ENCODE results near the gene ZNF613. TPM values are rescaled to one million over a fixed set of nuclear protein-coding genes. Genes with fewer than 3 reads are reported as not detected.
A peak's percentile ranks its signal among the peaks of the same experiment; 100 is the strongest.

ZNF613 gene
- total RNA-seq, 4 donors from 2014 or later = 6.0 to 62.8 (median 15.8) TPM

DNA sequence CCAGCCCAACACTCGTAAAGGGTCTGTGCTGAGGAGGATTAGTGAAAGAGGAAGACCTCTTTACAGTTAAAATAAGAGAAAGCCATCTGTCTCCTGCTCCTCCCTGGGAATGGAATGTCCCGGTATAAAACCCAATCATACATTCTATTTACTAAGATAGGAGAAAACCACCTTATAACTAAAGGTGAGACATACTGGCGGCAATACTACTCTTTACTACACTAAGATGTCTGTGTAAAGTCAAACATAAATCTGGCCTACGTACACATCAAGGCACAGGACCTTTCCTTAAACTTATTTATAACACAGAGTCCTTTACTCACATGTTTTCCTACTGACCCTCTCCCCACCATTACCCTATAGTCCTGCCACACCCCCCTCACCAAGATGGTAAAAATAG, 56.1 kb downstream of the ZNF613 start:
- intact Hi-C loops (cut with DNase I; ENCODE audit: low total_unique reads) = no loop called here
- peaks cover 47 to 74% of the 10 kb centered on the region in 2 donors for H3K9me3 ChIP-seq
- in situ Hi-C loops (cut with MboI; ENCODE audit: low pct_ligation_motif_present in 1 of 4, low pct_unique_long_range_greater_than_20kb in 1 of 4, low sequenced_read_pairs in 3 of 4) = no loop called here

DNA sequence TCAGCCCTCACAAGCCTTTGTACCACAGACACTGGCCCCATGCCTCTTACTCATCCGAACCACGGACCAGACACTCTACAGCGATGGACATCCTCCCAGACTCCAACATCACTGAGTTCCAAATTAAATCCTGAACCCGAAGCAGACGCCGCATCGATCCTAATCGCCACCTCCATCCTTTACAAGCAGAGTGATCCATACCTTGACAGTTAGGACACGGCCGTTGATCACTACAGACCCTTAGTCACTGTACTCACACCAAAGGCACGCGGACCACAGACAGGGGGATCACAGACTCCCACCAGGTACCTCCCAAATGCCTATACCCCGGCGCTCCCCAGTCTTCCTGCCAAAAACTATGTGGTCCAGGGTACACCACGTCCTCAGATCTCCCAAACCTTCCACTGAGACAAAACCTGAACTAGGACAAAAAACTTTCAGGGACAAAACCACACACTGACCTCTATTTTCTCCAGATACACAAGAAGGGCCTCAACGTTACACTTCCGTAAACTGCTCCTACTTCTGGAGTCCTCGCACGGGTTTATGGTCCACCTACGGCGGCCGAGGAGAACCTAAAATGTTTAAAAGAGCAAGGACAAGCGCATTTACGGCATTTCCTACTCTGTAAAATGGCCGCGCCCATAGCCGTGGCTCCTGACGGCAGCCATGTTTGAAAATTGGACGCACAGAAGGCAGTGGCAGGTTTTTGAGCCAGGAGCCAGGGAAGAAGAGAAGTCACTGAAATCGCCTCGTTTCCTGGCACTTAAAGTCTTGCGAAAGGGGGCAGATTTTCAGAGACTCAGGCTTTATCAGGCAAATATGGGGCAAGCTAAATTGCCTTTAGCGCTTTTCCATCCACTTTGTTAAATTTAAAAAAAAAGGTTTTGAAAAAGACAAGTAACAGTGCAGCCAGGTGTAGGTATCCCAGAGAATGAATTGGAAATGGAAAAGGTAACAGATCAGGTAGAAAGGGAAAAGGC, 59.3 kb downstream of the ZNF613 start, which contains the start of gene ZNF350:
TSS of gene ZNF350 (minus strand) at position 532 of the 983 bp plus-strand sequence. CDS start 12,480 bp downstream, outside the sequence.
- TF ChIP-seq CTCF (IDR thresholded peaks at IDR 0.05) = no peak
- TF ChIP-seq EP300 (IDR thresholded peaks at IDR 0.05; ENCODE audit: low read depth) = no peak
- peak; percentile 75 to 83 (median 80) for TF ChIP-seq POLR2AphosphoS5 (IDR thresholded peaks at IDR 0.05)
- TF ChIP-seq POLR2A (IDR thresholded peaks at IDR 0.05) = peak; percentile 54
- no peaks in the 10 kb centered on the region for H3K27me3 ChIP-seq
- H3K4me1 ChIP-seq = peaks cover 0 to 10% (median 9%) of the 10 kb centered on the region in 4 donors
- peak within 1 kb of the TSS; percentile 68 to 84 (median 80) for H3K27ac ChIP-seq
- H3K9me3 ChIP-seq = peaks cover 53 to 74% of the 10 kb centered on the region in 2 donors
- DNase-seq = peak; percentile 97
- 5 to 11% methylated on average over 9 to 33 of the region's 33 CpGs for WGBS, 2 donors (ENCODE audit: low coverage in 1 of 2)
- in situ Hi-C loops (cut with MboI; ENCODE audit: low pct_ligation_motif_present in 1 of 4, low pct_unique_long_range_greater_than_20kb in 1 of 4, low sequenced_read_pairs in 3 of 4) = no loop called here
- intact Hi-C loops (cut with DNase I; ENCODE audit: low total_unique reads) = no loop called here
- peak within 1 kb of the TSS; percentile 53 to 72 (median 69) for H3K4me3 ChIP-seq
- peaks cover 0 to 20% (median 2%) of the 10 kb centered on the region in 4 donors for H3K36me3 ChIP-seq

More for the DNA sequence above, 56.1 kb downstream of the ZNF613 start:
- Histone ChIP-seq H3K4me3 (no peak overlapping the region), H3K36me3 (peaks cover 0 to 43% (median 9%) of the 10 kb centered on the region in 4 donors), H3K27me3 (no peaks in the 10 kb centered on the region), H3K4me1 (peaks cover 0 to 10% (median 9%) of the 10 kb centered on the region in 4 donors), H3K27ac (no peak overlapping the region)
- TF ChIP-seq CTCF (IDR thresholded peaks at IDR 0.05) (no peak), POLR2AphosphoS5 (IDR thresholded peaks at IDR 0.05) (no peak), POLR2A (IDR thresholded peaks at IDR 0.05) (no peak), EP300 (IDR thresholded peaks at IDR 0.05; ENCODE audit: low read depth) (no peak)
- whole genome bisulfite sequencing, 2 donors (ENCODE audit: low coverage in 1 of 2) = 95 to 96% methylated on average over 4 of the region's 4 CpGs
- no peak for DNase-seq

- in situ Hi-C loops (cut with MboI; ENCODE audit: low pct_ligation_motif_present in 1 of 4, low pct_unique_long_range_greater_than_20kb in 1 of 4, low sequenced_read_pairs in 3 of 4) (no loop called here), intact Hi-C loops (cut with DNase I; ENCODE audit: low total_unique reads) (no loop called here)
- no peak overlapping the region for H3K4me3 ChIP-seq
- DNase-seq = no peak
- H3K36me3 ChIP-seq = peaks cover 0 to 58% (median 29%) of the 10 kb centered on the region in 4 donors
- WGBS, 2 donors (ENCODE audit: low coverage in 1 of 2) = 96 to 100% methylated on average over 7 to 10 of the region's 10 CpGs
- no peak overlapping the region for H3K27ac ChIP-seq
- H3K4me1 ChIP-seq = no peaks in the 10 kb centered on the region
- no peak for TF ChIP-seq POLR2A (IDR thresholded peaks at IDR 0.05)
- no peak for TF ChIP-seq EP300 (IDR thresholded peaks at IDR 0.05; ENCODE audit: low read depth)
- TF ChIP-seq CTCF (IDR thresholded peaks at IDR 0.05) = no peak
- TF ChIP-seq POLR2AphosphoS5 (IDR thresholded peaks at IDR 0.05) = no peak
- H3K27me3 ChIP-seq = no peaks in the 10 kb centered on the region
- peaks cover 85 to 92% of the 10 kb centered on the region in 2 donors for H3K9me3 ChIP-seq
These were observed 66.2 kb downstream of the ZNF613 start for GRCh38 chr19:51993422-51993821.

GRCh38 chr19:51994048-51994644, 66.9 kb downstream of the ZNF613 start:
- no peak for DNase-seq
- Histone ChIP-seq H3K36me3 (peaks cover 3 to 65% (median 34%) of the 10 kb centered on the region in 4 donors), H3K4me3 (no peak overlapping the region), H3K27ac (no peak overlapping the region), H3K9me3 (peaks cover 88 to 92% of the 10 kb centered on the region in 2 donors), H3K27me3 (no peaks in the 10 kb centered on the region), H3K4me1 (no peaks in the 10 kb centered on the region)
- WGBS, 2 donors (ENCODE audit: low coverage in 1 of 2) = 97% methylated on average over 2 of the region's 2 CpGs; no CpG with 5 or more reads in 1 of the 2 donors
- in situ Hi-C loops (cut with MboI; ENCODE audit: low pct_ligation_motif_present in 1 of 4, low pct_unique_long_range_greater_than_20kb in 1 of 4, low sequenced_read_pairs in 3 of 4) = no loop called here
- intact Hi-C loops (cut with DNase I; ENCODE audit: low total_unique reads) = no loop called here
- TF ChIP-seq POLR2A (IDR thresholded peaks at IDR 0.05) (no peak), POLR2AphosphoS5 (IDR thresholded peaks at IDR 0.05) (no peak), EP300 (IDR thresholded peaks at IDR 0.05; ENCODE audit: low read depth) (no peak), CTCF (IDR thresholded peaks at IDR 0.05) (no peak)
